ENCODE data around the gene NEK5.

NEK5 gene

GRCh38 chr13:52155177-52155576 is 26.3 kb upstream of the NEK5 start:
- TF ChIP-seq CTCF (IDR thresholded peaks at IDR 0.05) = no peak
- intact Hi-C loops (cut with DNase I; ENCODE audit: low total_unique reads) = no loop called here
- no peak overlapping the region for H3K4me3 ChIP-seq
- H3K27ac ChIP-seq = no peak overlapping the region
- H3K27me3 ChIP-seq = no peaks in the 10 kb centered on the region
- H3K4me1 ChIP-seq = peaks cover 0 to 22% (median 7%) of the 10 kb centered on the region in 4 donors
- H3K36me3 ChIP-seq = peaks cover 9 to 20% (median 18%) of the 10 kb centered on the region in 3 donors
- DNase-seq = no peak
- H3K9me3 ChIP-seq = no peaks in the 10 kb centered on the region

- TF ChIP-seq CTCF (IDR thresholded peaks at IDR 0.05) = no peak
- Histone ChIP-seq H3K27me3 (no peaks in the 10 kb centered on the region), H3K4me3 (no peak overlapping the region), H3K27ac (no peak overlapping the region), H3K9me3 (no peaks in the 10 kb centered on the region), H3K36me3 (peaks cover 21 to 72% (median 68%) of the 10 kb centered on the region in 3 donors), H3K4me1 (no peaks in the 10 kb centered on the region)
- no peak for DNase-seq
- intact Hi-C loops (cut with DNase I; ENCODE audit: low total_unique reads) = no loop called here
Observed at GRCh38 chr13:52147225-52147624, 18.4 kb upstream of the NEK5 start.

- DNase-seq = no peak
- H3K4me1 ChIP-seq = no peaks in the 10 kb centered on the region
- no peak overlapping the region for H3K27ac ChIP-seq
- no peaks in the 10 kb centered on the region for H3K9me3 ChIP-seq
- intact Hi-C loops (cut with DNase I; ENCODE audit: low total_unique reads) = no loop called here
- no peak overlapping the region for H3K4me3 ChIP-seq
- no peak for TF ChIP-seq CTCF (IDR thresholded peaks at IDR 0.05)
- no peaks in the 10 kb centered on the region for H3K27me3 ChIP-seq
- peaks cover 24 to 77% (median 67%) of the 10 kb centered on the region in 3 donors for H3K36me3 ChIP-seq
Observed at GRCh38 chr13:52141299-52141698, 12.4 kb upstream of the NEK5 start.

- Histone ChIP-seq H3K9me3 (no peaks in the 10 kb centered on the region), H3K4me1 (no peaks in the 10 kb centered on the region), H3K27me3 (no peaks in the 10 kb centered on the region), H3K27ac (no peak overlapping the region), H3K4me3 (no peak overlapping the region), H3K36me3 (peaks cover 43 to 86% (median 74%) of the 10 kb centered on the region in 3 donors)
- DNase-seq = no peak
- intact Hi-C loops (cut with DNase I; ENCODE audit: low total_unique reads) = no loop called here
- no peak for TF ChIP-seq CTCF (IDR thresholded peaks at IDR 0.05)
Observed at GRCh38 chr13:52137489-52137888, 8.6 kb upstream of the NEK5 start.

GRCh38 chr13:52136763-52137162 is 7.9 kb upstream of the NEK5 start:
- Histone ChIP-seq H3K4me3 (no peak overlapping the region), H3K9me3 (no peaks in the 10 kb centered on the region), H3K27ac (no peak overlapping the region), H3K4me1 (no peaks in the 10 kb centered on the region), H3K27me3 (no peaks in the 10 kb centered on the region), H3K36me3 (peaks cover 50 to 89% (median 77%) of the 10 kb centered on the region in 3 donors)
- DNase-seq = no peak
- no peak for TF ChIP-seq CTCF (IDR thresholded peaks at IDR 0.05)
- intact Hi-C loops (cut with DNase I; ENCODE audit: low total_unique reads) = no loop called here

- Histone ChIP-seq H3K9me3 (no peaks in the 10 kb centered on the region), H3K27me3 (no peaks in the 10 kb centered on the region), H3K36me3 (peaks cover 42 to 48% (median 43%) of the 10 kb centered on the region in 3 donors), H3K27ac (no peak overlapping the region), H3K4me1 (peaks cover 0 to 16% (median 12%) of the 10 kb centered on the region in 4 donors), H3K4me3 (no peak overlapping the region)
- TF ChIP-seq CTCF (IDR thresholded peaks at IDR 0.05) = no peak
- intact Hi-C loops (cut with DNase I; ENCODE audit: low total_unique reads) = no loop called here
- no peak for DNase-seq
Observed at GRCh38 chr13:52130641-52131040, 1.8 kb upstream of the NEK5 start.

All from tibial artery (tissue), 4 donors.